Activated B cell treated with CpG ODN at 0.5 μM for 24 hours (primary cell): ENCODE measurements around the gene OCA2. TPM values are rescaled to one million over a fixed set of nuclear protein-coding genes. Genes with fewer than 3 reads are reported as not detected.

Experiments used
- ATAC-seq: fragments of 200-7000 bp; cut with Tn5 transposase; one replicate; pipeline ENCODE4 v1.10.0; 2021; ENCODE audit warnings: low read depth, mild to moderate bottlenecking, moderate library complexity
- CTCF ChIA-PET: fragments of 350-600 bp; sonication (Branson Sonifier 250); formaldehyde crosslinking; loops from one replicate; lab custom pipeline; 2021; ENCODE audit warnings: antibody characterized with exemption; lab: Charles Lee
- POLR2A ChIA-PET: fragments of 350-600 bp; sonication (Branson Sonifier 250); formaldehyde crosslinking; loops from one replicate; lab custom pipeline; 2021; ENCODE audit warnings: antibody characterized with exemption; lab: Charles Lee
- DNase-seq: peaks from one replicate; pipeline ENCODE4 v3.0.0; 2022
- H3K27ac Mint-ChIP-seq: one replicate; pipeline ENCODE4 v1.8.0; 2020; ENCODE audit warnings: mixed read lengths
- H3K27me3 Mint-ChIP-seq: one replicate; pipeline ENCODE4 v1.8.0; 2021; ENCODE audit warnings: mixed read lengths
- H3K36me3 Mint-ChIP-seq: one replicate; pipeline ENCODE4 v1.8.0; 2021; ENCODE audit warnings: low read depth, mixed read lengths
- H3K4me1 Mint-ChIP-seq: one replicate; pipeline ENCODE4 v1.8.0; 2021; ENCODE audit warnings: mixed read lengths
- H3K4me3 Mint-ChIP-seq: one replicate; pipeline ENCODE4 v1.8.0; 2020; ENCODE audit warnings: mild to moderate bottlenecking, mixed read lengths
- H3K9me3 Mint-ChIP-seq: one replicate; pipeline ENCODE4 v1.8.0; 2020; ENCODE audit warnings: mixed read lengths
- CTCF ChIP-seq: fragments of 200-600 bp; IDR thresholded peaks from one replicate; pipeline ENCODE4 v1.8.0; 2022; ENCODE audit warnings: antibody characterized with exemption, mild to moderate bottlenecking
- intact Hi-C: fragments of 100-400 bp; cut with micrococcal nuclease; formaldehyde crosslinking; loops from one replicate; pipeline ENCODE4 v1.15.1; 2024
- total RNA-seq: library from RNA; stranded (reverse); gene quantifications from 2 replicates; pipeline ENCODE4 v1.2.3, GENCODE V29; 2022

Gene OCA2
- total RNA-seq, 1 donor from 2014 or later: not detected

GRCh38 chr15:28114721-28115622 lies 15.9 kb upstream of the OCA2 start:
- no peak overlapping the region for H3K27ac Mint-ChIP-seq
- intact Hi-C loops: no loop called here
- no peak overlapping the region for H3K4me3 Mint-ChIP-seq
- ATAC-seq: no peak
- H3K9me3 Mint-ChIP-seq: no peaks in the 10 kb centered on the region
- no peak for TF ChIP-seq CTCF
- DNase-seq: no peak
- no peaks in the 10 kb centered on the region for H3K27me3 Mint-ChIP-seq
- ChIA-PET CTCF (no interaction called here), POLR2A (interaction anchor here (0.6 kb wide), 1 partner anchor 20 kb away, joined by 4 read pairs; no protein-coding TSS in a partner anchor)
- H3K36me3 Mint-ChIP-seq: peaks cover 76% of the 10 kb centered on the region
- no peaks in the 10 kb centered on the region for H3K4me1 Mint-ChIP-seq

GRCh38 chr15:28114114-28114455 lies 15.0 kb upstream of the OCA2 start:
- ChIA-PET CTCF (no interaction called here), POLR2A (no interaction called here)
- no peak for DNase-seq
- TF ChIP-seq CTCF: no peak
- intact Hi-C loops: no loop called here
- peaks cover 72% of the 10 kb centered on the region for H3K36me3 Mint-ChIP-seq
- no peak overlapping the region for H3K4me3 Mint-ChIP-seq
- H3K9me3 Mint-ChIP-seq: no peaks in the 10 kb centered on the region
- no peaks in the 10 kb centered on the region for H3K4me1 Mint-ChIP-seq
- no peak overlapping the region for H3K27ac Mint-ChIP-seq
- no peak for ATAC-seq
- no peaks in the 10 kb centered on the region for H3K27me3 Mint-ChIP-seq

GRCh38 chr15:28113394-28114113 lies 14.4 kb upstream of the OCA2 start:
- H3K9me3 Mint-ChIP-seq: no peaks in the 10 kb centered on the region
- ChIA-PET CTCF (no interaction called here), POLR2A (no interaction called here)
- H3K4me3 Mint-ChIP-seq: no peak overlapping the region
- peaks cover 69% of the 10 kb centered on the region for H3K36me3 Mint-ChIP-seq
- no peak overlapping the region for H3K27ac Mint-ChIP-seq
- ATAC-seq: no peak
- intact Hi-C loops: no loop called here
- no peak for TF ChIP-seq CTCF
- H3K27me3 Mint-ChIP-seq: no peaks in the 10 kb centered on the region
- no peaks in the 10 kb centered on the region for H3K4me1 Mint-ChIP-seq
- no peak for DNase-seq

GRCh38 chr15:28112962-28113361 lies 13.8 kb upstream of the OCA2 start:
- H3K36me3 Mint-ChIP-seq: peaks cover 63% of the 10 kb centered on the region
- POLR2A ChIA-PET: no interaction called here
- intact Hi-C loops: no loop called here
- DNase-seq (no peak), ATAC-seq (no peak)
- no peaks in the 10 kb centered on the region for H3K4me1 Mint-ChIP-seq
- TF ChIP-seq CTCF: no peak
- no peaks in the 10 kb centered on the region for H3K9me3 Mint-ChIP-seq
- no peaks in the 10 kb centered on the region for H3K27me3 Mint-ChIP-seq
- H3K27ac Mint-ChIP-seq: no peak overlapping the region
- no peak overlapping the region for H3K4me3 Mint-ChIP-seq
- CTCF ChIA-PET: no interaction called here

- DNase-seq (no peak), ATAC-seq (no peak)
- CTCF ChIA-PET: interaction anchor here (0.6 kb wide), 1 partner anchor 181 kb away, joined by 3 read pairs; no protein-coding TSS in a partner anchor
- H3K4me3 Mint-ChIP-seq: no peak overlapping the region
- H3K9me3 Mint-ChIP-seq: no peaks in the 10 kb centered on the region
- no peaks in the 10 kb centered on the region for H3K27me3 Mint-ChIP-seq
- H3K4me1 Mint-ChIP-seq: no peaks in the 10 kb centered on the region
- POLR2A ChIA-PET: no interaction called here
- TF ChIP-seq CTCF: no peak
- intact Hi-C loops: no loop called here
- peaks cover 55% of the 10 kb centered on the region for H3K36me3 Mint-ChIP-seq
- no peak overlapping the region for H3K27ac Mint-ChIP-seq
Measured at GRCh38 chr15:28112101-28112760, 13.1 kb upstream of the OCA2 start.
